Suppressor macrophage treated with lipopolysaccharide for 1 hour (primary cell): ENCODE data around the gene WDR36.
A peak's percentile ranks its signal among the peaks of the same experiment; 100 is the strongest.

Source experiments
- DNase-seq, 3 donors: peaks; one replicate each; pipeline ENCODE4 v3.0.0-alpha.2; 2020 to 2022

The WDR36 gene

GRCh38 chr5:111092062-111092853 is at the start of gene WDR36:
WDR36 (plus strand) TSS chr5:111092348; CDS start chr5:111092457, 109 bp downstream.
- peak; percentile 92 to 95 (median 92) for DNase-seq

DNA sequence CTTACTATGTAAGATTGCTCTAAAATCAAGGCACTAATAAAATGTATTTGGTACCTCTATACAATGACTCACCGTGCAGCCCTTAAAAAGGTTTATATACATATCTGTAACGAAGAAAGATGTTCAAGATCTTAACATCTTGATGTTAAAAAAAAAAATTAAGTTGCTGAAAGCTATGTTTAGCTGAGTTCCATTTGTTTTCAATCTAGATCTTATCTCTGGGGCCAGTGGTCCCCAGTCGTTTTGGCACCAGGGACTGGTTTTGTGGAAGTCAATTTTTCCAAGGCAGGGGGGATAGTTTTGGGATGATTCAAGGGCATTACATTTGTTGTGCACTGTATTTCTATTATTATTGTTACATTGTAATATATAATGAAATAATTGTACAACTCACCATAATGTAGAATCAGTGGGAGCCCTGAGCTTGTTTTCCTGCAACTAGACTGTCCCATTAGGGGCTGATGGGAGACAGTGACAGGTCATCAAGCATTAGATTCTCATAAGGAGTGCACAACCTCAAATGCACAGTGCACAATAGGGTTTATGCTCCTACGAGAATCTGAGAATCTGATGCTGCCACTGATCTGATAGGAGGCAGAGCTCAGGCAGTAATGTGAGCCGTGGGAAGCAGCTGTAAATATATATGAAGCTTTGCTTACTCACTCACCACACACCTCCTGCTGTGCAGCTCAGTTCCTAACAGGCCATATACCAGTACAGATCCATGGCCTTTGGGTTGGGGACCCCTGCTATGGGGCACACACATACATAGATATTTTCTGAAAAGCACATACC is 48.2 kb upstream of the WDR36 start:
- no peak for DNase-seq

GRCh38 chr5:111058064-111058463 is 34.1 kb upstream of the WDR36 start:
- DNase-seq = no peak

DNA sequence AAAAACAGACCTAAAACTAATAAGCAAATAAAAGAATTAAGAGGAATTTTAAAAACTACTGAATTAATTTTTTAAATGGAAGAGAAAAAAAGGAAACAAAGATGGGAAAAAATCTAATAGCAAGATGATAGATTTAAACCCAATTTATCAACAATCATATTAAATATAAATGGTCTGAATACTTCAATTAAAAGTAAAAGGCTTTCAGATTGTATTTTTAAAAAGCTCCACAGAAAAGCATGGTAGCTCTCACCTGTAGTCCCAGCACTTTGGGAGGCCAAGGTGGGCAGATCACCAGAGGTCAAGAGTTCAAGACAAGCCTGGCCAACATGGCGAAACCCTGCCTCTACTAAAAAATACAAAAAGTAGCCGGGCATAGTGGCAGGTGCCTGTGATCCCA is 32.0 kb upstream of the WDR36 start:
- DNase-seq = no peak

DNA sequence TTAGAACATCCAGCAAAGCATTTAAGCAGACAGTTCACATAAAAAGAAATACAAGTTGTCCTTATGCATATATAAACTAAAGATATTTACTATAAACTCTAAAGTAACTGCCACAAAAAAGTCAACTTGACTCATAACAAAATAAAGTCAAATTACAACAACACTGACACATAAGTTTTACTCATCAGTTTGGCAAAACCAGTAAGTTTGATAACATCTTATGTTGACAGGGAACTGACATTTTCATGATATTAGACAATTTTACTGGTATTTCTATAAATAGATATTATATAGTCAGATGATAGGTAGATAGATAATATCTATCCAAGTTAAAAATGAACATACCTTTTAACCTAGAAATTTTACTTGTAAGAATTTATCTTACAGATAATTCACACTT is 30.5 kb upstream of the WDR36 start:
- DNase-seq = no peak

DNA sequence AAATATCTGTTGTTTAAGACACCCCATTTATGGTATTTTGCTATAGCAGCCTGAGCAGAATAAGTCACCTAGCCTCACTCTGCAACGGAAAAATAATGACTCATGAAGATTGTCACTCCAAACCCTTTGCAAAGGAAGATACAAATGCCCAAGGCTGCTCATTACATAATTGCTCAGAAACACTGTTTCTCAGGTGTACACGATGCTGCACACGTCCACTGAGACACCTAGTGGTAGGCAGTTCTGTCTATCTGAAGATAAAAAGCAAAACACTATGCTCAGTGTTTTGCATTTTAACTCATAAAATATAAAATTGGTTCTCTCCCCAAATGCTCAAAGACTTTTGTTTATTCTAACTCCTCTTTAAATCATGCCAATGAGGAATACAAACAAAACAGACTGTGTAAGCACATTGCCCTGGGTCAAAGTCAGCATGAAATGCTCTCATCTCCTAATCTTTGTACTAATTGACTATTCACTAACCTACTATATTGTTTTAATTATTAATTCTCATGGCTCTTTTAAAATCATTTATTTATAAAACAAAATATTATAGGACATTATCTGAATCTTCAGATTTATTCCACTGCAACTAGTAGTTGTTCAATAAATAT is 28.3 kb upstream of the WDR36 start:
- no peak for DNase-seq

DNA sequence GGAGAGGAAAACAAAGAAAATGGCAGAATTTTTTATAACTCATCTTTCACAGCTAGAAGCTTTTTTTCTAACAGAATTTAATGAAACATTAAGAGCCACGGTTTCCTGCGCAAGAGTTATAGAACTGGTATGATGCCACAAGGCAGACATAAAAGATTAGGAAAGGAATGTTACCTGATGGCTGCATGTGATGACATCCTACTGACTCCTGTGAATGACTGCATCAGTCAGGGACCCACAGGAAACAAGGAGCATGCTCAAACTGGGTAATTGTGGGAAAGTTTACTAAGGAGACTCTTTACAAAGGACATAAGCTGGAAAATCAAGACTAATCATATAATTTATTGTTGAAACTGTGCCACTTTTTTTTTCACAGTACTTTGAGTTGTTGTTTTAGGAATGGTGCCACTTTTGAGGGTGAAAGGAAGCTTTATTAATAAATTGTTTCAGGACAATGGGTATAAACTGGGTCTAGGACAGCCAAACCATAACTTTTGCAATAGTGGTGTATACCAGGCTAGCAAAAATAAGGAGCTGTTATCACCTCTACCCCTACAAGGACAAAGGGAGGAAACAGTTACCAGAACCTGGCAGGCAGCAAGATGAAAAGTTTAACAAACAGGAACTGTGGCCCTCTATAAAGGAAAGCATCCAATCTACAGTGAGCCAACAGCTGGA is 25.7 kb upstream of the WDR36 start:
- DNase-seq = no peak

GRCh38 chr5:111068213-111068612 is 23.9 kb upstream of the WDR36 start:
- peak; percentile 41 to 74 (median 57) for DNase-seq

DNA sequence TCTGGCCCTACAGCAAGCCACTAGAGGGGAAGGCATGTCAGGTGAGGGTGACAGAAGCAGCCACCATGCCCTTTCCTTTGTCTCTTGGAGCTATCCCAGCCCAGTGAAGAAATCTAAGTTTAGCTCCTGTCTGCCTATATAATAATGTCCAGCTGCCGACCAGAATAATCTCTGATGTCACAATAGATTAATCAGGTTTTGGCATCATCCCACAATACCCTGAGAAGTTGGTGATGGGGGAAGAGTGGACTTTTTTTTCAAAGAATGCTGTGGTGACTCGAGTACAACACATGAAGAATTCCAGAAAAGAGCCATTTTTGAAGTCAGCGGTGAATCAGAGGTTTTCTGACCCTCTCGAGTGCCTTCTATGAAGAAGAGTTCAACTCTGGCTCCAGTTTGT is 22.3 kb upstream of the WDR36 start:
- DNase-seq = peak; percentile 38 to 76 (median 55)

GRCh38 chr5:111070272-111071134 is 21.6 kb upstream of the WDR36 start:
- peak; percentile 18 to 44 (median 26) for DNase-seq

DNA sequence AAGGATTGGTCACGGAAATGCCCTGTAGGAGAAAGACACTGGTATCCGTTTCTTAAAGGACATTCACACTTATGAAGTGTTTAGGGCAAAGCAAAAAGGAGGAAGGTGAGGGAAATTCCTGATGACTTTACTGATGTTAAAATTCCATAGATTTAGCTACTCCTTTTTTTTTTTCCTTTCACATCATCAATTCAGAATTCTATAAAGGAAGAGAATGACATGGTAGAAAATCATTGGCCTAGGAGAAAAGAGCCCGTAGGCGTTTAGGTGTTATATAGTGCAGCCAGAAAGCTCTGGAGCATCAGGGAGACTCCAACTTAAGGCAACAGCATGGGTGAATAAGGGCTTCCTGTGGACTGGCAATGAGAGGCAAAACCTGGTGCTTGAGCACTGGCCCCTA is 20.7 kb upstream of the WDR36 start, which contains the start of gene TSLP:
Gene TSLP, plus strand, starts transcription at position 301 of the 400 bp plus-strand sequence. CDS start 178 bp downstream, outside the sequence.
- DNase-seq = peak; percentile 22 to 45 (median 24)

DNA sequence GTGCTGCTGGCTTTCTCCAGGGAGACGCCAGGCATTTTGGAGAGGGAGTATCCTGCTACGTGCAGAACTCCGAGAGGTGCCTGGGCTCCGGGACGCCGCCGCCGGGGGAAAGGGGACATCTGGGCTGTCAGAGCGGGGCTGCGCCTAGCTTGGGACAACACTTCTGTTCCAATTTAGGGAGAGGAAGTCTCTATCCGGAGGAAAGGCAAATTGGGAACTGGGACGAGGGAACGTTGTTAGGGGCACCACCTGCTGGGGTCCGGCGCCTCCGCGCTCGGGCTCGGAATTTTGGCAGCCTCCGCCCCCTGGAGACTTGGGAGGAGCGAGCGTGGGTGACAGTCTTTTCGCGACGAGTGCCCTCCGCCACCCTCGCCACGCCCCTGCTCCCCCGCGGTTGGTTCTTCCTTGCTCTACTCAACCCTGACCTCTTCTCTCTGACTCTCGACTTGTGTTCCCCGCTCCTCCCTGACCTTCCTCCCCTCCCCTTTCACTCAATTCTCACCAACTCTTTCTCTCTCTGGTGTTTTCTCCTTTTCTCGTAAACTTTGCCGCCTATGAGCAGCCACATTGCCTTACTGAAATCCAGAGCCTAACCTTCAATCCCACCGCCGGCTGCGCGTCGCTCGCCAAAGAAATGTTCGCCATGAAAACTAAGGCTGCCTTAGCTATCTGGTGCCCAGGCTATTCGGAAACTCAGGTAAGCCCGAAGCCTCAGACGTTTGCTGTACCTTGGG is 19.0 kb upstream of the WDR36 start:
- DNase-seq = peak; percentile 73 to 89 (median 80)

GRCh38 chr5:111074244-111074643 is 17.9 kb upstream of the WDR36 start:
- DNase-seq = no peak

GRCh38 chr5:111075520-111075919 is 16.6 kb upstream of the WDR36 start:
- DNase-seq = peak; percentile 40 to 76 (median 57)

- DNase-seq = peak; percentile 45 to 68 (median 61)
Measured at GRCh38 chr5:111076091-111076490, 16.1 kb upstream of the WDR36 start.

GRCh38 chr5:111077678-111078077 is 14.5 kb upstream of the WDR36 start:
- DNase-seq = no peak

GRCh38 chr5:111079846-111080245 is 12.3 kb upstream of the WDR36 start:
- no peak for DNase-seq

- no peak for DNase-seq
Measured at GRCh38 chr5:111083323-111083722, 8.8 kb upstream of the WDR36 start.

DNA sequence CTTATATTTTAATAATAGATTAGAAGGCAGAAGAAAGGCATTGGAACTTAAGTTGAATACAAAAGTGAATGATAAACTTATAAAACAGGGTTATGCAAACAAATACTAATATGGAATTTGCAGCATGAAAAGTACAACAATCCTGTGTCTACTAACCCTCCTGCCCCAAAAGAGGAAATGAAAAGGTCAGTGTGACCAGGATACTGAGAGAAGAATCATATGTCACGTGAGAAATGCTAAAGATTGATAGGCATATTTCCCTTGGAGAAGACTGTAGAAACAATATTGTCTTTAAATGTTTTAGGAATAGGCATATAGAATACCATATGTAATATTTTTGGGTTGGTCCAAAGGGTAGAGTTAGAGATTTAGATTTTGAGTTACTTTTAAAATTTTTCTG is 3.8 kb downstream of the WDR36 start:
- DNase-seq = peak in 1 of 3 donors; percentile 27

DNA sequence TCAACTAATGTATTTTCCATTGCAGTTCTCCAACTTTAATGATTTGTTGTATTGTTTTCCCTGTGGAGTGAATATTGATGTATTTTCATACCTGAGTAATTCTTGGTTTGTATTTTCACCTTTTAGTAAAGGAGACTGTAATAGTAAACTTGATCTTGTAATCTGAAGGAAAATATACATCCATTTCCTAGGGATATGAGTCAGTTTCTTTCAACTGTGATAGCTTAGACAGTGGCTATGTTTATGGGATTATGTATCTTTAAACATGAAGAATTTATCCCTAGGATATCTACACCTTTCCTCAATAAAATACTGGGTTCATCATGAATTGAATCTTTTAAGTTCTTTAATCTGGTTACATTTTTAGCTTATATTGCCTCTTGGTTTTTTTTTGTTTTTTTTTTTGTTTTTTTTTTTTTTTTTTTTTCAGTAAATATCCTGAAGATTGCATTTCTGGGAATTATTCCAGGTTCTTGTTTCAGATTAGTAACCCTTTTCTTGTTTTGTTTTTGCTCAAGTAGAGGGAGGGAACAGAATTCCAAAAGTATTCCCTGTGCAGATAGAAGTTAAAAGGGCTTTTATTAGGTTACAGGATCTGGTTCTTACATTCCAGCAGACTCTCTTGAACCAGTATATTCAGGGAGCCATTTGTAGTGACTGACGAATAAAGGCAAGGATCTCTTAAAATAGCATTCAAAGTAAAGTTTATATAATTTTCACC is 7.1 kb downstream of the WDR36 start:
- DNase-seq = no peak
